ENCODE data around the gene PLEKHG1. TPM values are rescaled to one million over a fixed set of nuclear protein-coding genes. Genes with fewer than 3 reads are reported as not detected.

The PLEKHG1 gene
- total RNA-seq, 1 donor from 2014 or later: 43.9 TPM

DNA sequence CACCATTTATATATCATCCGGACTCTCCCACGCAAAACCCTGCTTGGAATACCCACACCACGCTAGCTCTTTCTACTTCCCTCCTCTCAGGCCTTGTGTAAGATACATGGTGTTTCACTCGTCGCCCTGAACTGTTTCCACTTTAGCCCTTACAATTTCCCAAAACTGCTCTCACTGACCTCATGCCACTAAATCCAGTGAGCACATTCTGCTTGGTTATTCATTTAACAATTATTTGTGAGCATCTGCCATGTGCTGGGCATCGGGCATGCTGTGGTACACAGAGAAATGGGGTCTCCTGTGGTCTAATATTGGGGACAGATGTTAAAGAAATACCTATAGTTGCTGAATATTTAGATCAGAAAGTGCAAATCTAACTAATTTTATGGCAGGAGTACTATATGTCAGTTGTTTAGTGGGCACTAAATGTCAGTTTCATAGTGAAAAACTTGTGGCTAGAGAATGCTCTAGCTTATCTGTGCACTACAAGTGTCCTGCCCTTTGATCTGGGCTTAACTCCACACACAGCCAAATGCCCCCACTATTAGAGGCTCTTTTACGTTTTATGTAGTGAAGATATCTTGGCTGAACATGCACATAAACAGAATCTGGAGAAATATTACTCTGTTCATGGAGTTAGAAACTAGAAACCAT, 41.0 kb downstream of the PLEKHG1 start:
- no peak for DNase-seq

GRCh38 chr6:150641398-150642139, 41.9 kb downstream of the PLEKHG1 start:
- peak; percentile 48 for DNase-seq

DNA sequence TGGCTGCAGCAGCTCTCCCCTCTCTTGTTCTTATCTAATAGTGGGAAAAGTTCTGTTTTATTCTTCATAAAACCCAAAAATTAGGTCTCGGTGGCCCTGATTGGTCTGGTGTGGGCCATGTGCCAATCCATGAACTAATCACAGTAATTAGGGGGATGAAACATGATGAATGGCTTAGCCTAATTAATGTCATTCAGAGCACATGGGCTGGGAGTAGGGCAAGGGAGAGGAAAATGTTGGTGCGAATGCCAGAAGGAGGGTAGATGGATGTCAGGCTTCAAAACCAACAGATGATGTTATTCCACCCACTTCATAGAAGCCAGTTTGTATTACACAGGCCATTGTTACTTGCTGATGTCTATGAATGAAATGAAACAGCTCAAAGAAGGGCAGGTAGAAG, 46.5 kb downstream of the PLEKHG1 start:
- no peak for DNase-seq

- DNase-seq: no peak
These were observed 47.4 kb downstream of the PLEKHG1 start for GRCh38 chr6:150647051-150647450.

Other genes with a start within 250 kb of the PLEKHG1 start
- gene IYD, start 230.9 kb upstream of the PLEKHG1 start, total RNA-seq: not detected